Stimulated activated CD4-positive, alpha-beta T cell treated with anti-CD3 and anti-CD28 coated beads, Interleukin-15, amount 100 ng/mL, for 48 hours (primary cell): Measurements from ENCODE around the gene TRPM5.

Source experiments
- DNase-seq, 2 donors: peaks; one replicate each; pipeline ENCODE4 v3.0.0-alpha.2; 2020; ENCODE audit warnings: low read depth in 2 of 2

The TRPM5 gene

DNA sequence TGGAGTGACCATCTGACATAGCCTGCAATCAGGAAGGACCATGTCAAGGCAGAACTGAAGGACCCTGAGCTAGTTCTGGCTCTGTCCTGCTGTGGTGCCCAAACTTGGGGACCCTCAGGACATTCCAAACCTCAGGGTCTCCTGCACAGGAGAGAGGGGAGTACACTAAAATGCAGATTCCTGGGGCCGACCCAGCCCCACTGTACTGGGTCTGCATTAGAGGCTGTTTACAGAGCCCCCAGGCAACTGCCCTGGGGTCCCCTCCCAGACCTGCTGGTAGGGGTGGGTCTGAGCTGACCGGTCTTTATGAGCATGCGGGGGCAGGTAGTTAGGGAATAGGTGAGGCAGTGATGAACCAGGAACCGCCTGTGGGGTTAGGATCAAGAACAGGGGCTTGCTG, 6.8 kb downstream of the TRPM5 start:
- no peak for DNase-seq

- no peak for DNase-seq
Observed at GRCh38 chr11:2436521-2437031, 7.7 kb downstream of the TRPM5 start.

- no peak for DNase-seq
Observed at GRCh38 chr11:2436013-2436520, 8.2 kb downstream of the TRPM5 start.

DNA sequence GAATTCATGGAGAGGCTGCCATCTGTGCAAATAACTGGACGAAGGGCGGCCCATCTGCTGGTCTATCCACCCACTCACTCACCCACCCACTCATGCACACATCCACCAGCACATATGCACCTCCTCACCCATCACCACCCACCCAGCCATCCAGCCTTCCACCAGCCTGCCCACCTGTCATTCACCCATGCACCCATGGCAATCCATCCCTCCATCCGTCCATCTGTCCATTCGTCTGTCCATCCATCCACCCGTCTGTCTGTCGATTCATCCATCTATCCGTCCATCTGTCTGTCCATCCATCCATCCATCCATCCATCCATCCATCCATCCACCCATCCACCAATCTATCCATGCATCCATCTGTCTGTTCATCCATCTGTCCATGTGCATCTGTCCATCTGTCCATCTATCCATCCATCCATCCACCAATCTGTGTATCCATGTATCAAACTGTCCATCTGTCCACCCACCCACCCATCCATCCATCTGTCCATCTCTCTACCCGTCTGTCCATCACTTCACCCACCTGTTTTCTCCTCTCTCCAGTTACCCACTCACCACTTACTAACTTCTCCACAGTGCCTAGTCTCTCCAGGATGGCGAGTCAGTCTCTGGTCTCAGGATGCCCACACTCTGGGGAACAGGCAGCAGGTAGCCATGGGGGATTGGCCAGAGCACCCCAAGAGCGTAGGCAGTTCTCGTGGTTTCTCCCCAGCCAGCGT, 8.9 kb downstream of the TRPM5 start:
- no peak for DNase-seq

DNA sequence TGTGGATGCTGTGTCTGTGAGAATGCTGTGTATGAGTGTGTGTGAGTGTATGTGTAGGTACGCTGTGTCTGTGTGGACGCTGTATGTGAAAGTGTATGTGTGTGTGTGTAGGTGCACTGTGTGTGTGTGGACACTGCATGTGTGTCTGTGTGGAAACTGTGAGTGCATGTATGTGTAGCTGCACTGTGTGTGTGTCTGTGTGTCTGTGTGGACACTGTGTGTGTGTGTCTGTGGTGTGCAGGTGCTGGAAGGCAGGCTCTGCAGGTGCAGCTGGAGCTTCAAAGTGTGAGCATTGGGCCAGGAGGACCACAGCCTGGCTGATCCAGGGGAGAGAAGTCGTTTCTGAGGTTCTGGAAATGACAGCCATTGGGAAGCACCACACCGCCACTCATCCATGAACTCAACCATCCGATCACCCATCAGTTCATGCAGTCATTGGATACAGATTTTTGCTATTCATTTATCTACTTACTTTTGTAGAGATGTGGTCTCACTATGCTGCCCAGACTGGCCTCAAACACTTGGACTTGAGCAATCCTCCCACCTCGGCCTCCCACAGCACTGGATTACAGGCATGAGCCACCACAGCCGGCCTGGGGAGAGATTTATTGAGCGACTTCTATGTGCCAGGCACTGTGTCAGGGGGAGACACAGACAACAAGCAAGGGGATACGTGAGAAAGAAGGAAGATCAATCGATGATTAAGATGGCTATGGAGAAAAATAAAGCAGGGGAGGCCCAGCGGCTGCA, 9.6 kb downstream of the TRPM5 start:
- DNase-seq = no peak

DNA sequence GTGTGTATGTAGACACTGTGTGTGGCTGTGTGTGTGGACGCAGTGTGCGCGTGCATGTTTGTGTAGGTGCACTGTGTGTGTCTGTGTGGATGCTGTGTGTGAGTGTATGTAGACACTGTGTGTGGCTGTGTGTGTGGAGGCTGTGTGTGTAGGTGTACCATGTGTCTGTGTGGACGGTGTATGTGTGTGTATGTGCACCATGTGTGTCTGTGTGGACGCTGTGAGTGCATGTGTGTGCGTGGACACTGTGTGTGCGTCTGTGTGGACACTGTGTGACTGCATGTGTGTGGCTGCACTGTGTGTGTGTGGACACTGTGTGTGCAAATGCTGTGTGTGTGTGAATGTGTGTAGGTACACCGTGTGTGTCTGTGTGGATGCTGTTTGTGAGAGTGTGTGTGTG, 10.3 kb downstream of the TRPM5 start:
- no peak for DNase-seq

- no peak for DNase-seq
Observed at GRCh38 chr11:2433106-2433925, 11.0 kb downstream of the TRPM5 start.

GRCh38 chr11:2432628-2433071, 11.7 kb downstream of the TRPM5 start:
- no peak for DNase-seq

DNA sequence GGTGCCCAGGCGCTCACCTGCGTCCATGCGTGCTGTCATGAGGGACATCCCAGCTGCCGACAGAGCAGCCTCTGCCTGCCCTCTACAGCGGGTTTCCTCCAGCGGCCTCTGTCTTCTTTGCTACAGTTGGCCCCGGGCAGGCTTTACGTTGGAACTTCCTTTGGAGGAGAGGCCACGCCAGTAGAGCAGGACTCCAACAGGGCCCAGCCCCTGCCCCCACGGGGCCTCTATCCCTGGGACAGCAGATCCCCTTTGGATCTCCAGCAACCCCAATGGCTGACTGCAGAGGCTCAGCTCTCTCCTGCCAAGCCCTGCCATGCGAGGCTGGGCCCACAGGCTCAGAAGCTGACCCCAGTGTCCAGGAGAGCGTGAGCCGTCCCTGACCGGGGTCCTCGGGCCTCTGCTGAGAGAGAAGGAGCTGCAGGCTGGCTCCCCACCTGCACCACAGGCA, 12.1 kb downstream of the TRPM5 start:
- DNase-seq = no peak

- no peak for DNase-seq
Observed at GRCh38 chr11:2431395-2431794, 12.9 kb downstream of the TRPM5 start.

GRCh38 chr11:2428322-2428795, 16.0 kb downstream of the TRPM5 start:
- peak; percentile 74 to 80 for DNase-seq

DNA sequence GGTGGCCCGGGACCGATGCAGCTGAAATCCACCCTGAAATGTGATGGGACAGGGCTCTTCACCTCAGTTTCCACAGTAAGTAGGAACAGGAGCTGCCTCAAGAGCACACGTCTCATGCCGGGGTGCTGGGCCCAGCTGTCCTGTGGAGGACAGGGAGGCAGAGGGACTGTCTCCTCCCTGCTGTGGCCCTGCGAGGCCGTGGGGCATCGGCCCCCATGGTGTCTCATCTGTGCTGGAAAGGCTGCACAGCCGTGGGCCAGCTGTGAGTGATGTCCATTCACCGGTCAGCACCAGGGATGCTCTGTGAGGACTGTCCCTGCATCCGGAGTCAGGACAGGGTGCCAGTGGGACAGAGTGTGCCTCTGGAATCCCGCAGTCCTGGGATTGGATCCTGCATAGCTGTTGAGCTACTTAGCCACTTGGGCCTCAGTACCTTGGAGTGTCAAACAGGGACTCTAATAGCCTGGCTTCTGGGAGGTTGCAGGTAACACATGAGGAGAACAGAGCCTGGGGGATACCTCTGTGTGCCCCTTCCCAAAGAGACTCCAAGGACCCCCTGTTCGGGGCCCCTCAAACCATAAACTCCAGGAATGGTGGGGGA, 16.5 kb downstream of the TRPM5 start:
- no peak for DNase-seq

DNA sequence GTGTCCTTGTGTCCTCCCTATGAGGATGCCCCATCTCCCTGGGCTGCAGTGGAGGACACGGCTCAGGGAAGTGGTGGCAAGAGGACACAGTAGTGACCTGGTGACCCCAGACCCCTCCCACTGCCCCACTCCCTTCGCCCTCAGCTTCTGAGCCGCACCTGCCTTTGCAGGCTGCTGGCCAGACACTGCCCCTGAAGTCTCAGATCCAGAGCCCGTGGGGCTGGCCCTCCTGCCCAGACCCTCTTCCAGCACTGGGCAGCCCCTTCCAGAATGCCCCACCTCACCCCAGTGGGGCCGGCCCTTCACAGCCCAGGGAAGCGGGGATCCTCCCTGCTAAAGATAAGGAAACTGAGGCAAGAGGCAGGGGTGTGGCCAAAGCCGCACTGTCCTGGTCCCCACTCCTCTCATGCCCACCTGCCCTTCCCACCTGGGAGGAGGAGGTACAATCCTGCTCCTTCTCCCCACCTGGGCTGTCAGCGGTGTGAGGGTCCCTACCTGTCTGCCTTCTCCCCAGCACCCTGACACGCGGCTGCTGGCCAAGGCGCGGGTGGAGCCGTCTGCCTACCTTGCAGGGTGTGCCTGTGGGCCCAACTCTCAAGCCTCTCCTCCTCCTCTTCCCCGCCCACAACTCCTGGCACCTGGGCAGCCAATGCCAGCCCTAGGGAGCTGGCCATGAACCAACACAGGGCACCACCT, 17.3 kb downstream of the TRPM5 start:
- DNase-seq = no peak

- DNase-seq = no peak
Observed at GRCh38 chr11:2426221-2426620, 18.1 kb downstream of the TRPM5 start.

DNA sequence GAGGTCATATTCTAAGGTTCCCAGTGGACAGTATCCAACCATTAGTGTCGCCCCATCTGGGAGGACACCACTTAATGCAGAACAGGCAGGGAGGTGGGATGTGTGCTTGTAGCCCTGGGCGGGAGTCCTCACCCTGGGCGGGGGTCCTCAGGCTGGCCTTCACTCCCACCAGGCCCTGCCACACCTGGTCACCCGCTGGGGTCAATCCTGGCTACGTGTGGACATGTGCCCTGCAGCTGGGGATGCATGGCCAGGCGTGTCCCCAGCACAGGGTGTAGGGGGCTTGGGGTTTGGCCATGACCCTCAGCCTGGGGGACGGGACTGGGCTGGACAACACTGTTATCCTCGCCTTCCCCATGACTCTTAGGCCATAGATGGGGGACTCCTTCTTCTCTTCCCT, 18.8 kb downstream of the TRPM5 start:
- no peak for DNase-seq

GRCh38 chr11:2424811-2425495, 19.4 kb downstream of the TRPM5 start:
- no peak for DNase-seq

- DNase-seq = no peak
Observed at GRCh38 chr11:2423157-2424025, 20.9 kb downstream of the TRPM5 start.

GRCh38 chr11:2422461-2423156, 21.7 kb downstream of the TRPM5 start:
- DNase-seq = no peak

- no peak for DNase-seq
Observed at GRCh38 chr11:2421996-2422395, 22.3 kb downstream of the TRPM5 start.
